ENCODE results near the gene AGAP1.

DNA sequence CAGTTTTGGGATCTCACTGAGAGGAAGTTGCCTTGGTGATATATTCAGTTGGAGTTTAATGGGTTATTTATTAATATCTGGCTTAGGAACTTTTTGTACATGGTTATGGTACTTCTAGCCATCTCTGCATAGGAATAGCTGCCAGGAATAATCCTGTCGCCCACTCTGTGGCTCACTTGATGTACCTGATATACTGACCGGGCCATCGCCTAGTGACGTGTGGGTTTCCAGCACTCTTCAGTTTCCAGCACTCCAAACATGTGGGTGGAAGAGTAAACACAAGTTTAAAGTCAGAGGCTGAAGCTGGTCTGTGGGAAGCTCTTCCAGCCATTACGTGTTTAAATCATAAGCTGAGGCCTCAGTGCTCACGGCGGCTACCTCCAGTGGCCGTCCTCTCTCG lies 44.3 kb upstream of the AGAP1 start:
- no peak for TF ChIP-seq POLR2AphosphoS5 (IDR thresholded peaks at IDR 0.05; ENCODE audit: insufficient read depth in 1 of 2, low read depth in 1 of 2)
- TF ChIP-seq, protein P1, sequence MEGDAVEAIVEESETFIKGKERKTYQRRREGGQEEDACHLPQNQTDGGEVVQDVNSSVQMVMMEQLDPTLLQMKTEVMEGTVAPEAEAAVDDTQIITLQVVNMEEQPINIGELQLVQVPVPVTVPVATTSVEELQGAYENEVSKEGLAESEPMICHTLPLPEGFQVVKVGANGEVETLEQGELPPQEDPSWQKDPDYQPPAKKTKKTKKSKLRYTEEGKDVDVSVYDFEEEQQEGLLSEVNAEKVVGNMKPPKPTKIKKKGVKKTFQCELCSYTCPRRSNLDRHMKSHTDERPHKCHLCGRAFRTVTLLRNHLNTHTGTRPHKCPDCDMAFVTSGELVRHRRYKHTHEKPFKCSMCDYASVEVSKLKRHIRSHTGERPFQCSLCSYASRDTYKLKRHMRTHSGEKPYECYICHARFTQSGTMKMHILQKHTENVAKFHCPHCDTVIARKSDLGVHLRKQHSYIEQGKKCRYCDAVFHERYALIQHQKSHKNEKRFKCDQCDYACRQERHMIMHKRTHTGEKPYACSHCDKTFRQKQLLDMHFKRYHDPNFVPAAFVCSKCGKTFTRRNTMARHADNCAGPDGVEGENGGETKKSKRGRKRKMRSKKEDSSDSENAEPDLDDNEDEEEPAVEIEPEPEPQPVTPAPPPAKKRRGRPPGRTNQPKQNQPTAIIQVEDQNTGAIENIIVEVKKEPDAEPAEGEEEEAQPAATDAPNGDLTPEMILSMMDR (IDR thresholded peaks at IDR 0.05): no peak

Data from vagina (tissue), 2 donors.